ENCODE data around the gene CACNA1C. TPM values are rescaled to one million over a fixed set of nuclear protein-coding genes. Genes with fewer than 3 reads are reported as not detected.

CACNA1C gene
- total RNA-seq, 1 donor = 16.6 TPM

- no peak for TF ChIP-seq CTCF (IDR thresholded peaks at IDR 0.05; ENCODE audit: insufficient read depth, low read length)
- DNase-seq (ENCODE audit: low read depth) = no peak
- H3K4me3 ChIP-seq (ENCODE audit: low read depth, low read length) = no peak overlapping the region
Measured at GRCh38 chr12:2344476-2344875, 291.7 kb downstream of the CACNA1C start.

GRCh38 chr12:2344885-2345284, 292.1 kb downstream of the CACNA1C start:
- no peak overlapping the region for H3K4me3 ChIP-seq (ENCODE audit: low read depth, low read length)
- DNase-seq (ENCODE audit: low read depth) = peak; percentile 69
- TF ChIP-seq CTCF (IDR thresholded peaks at IDR 0.05; ENCODE audit: insufficient read depth, low read length) = no peak

GRCh38 chr12:2345902-2346301, 293.1 kb downstream of the CACNA1C start:
- TF ChIP-seq CTCF (IDR thresholded peaks at IDR 0.05; ENCODE audit: insufficient read depth, low read length) = no peak
- DNase-seq (ENCODE audit: low read depth) = no peak
- H3K4me3 ChIP-seq (ENCODE audit: low read depth, low read length) = no peak overlapping the region

GRCh38 chr12:2346416-2346815, 293.6 kb downstream of the CACNA1C start:
- no peak overlapping the region for H3K4me3 ChIP-seq (ENCODE audit: low read depth, low read length)
- TF ChIP-seq CTCF (IDR thresholded peaks at IDR 0.05; ENCODE audit: insufficient read depth, low read length) = no peak
- no peak for DNase-seq (ENCODE audit: low read depth)

- no peak for DNase-seq (ENCODE audit: low read depth)
- no peak overlapping the region for H3K4me3 ChIP-seq (ENCODE audit: low read depth, low read length)
- no peak for TF ChIP-seq CTCF (IDR thresholded peaks at IDR 0.05; ENCODE audit: insufficient read depth, low read length)
Measured at GRCh38 chr12:2347137-2347843, 294.5 kb downstream of the CACNA1C start.

GRCh38 chr12:2347844-2348481, 295.2 kb downstream of the CACNA1C start:
- TF ChIP-seq CTCF (IDR thresholded peaks at IDR 0.05; ENCODE audit: insufficient read depth, low read length) = no peak
- H3K4me3 ChIP-seq (ENCODE audit: low read depth, low read length) = no peak overlapping the region
- no peak for DNase-seq (ENCODE audit: low read depth)

Measured in fibroblast of the aortic adventitia (primary cell).